DMS 273 (cell line): Measurements from ENCODE around the gene CLCN7.

Source experiments
- DNase-seq: peaks from one replicate; lab custom pipeline; 2025; ENCODE audit not compliant: unreplicated experiment; lab: John Stamatoyannopoulos, UW

CLCN7 gene

DNA sequence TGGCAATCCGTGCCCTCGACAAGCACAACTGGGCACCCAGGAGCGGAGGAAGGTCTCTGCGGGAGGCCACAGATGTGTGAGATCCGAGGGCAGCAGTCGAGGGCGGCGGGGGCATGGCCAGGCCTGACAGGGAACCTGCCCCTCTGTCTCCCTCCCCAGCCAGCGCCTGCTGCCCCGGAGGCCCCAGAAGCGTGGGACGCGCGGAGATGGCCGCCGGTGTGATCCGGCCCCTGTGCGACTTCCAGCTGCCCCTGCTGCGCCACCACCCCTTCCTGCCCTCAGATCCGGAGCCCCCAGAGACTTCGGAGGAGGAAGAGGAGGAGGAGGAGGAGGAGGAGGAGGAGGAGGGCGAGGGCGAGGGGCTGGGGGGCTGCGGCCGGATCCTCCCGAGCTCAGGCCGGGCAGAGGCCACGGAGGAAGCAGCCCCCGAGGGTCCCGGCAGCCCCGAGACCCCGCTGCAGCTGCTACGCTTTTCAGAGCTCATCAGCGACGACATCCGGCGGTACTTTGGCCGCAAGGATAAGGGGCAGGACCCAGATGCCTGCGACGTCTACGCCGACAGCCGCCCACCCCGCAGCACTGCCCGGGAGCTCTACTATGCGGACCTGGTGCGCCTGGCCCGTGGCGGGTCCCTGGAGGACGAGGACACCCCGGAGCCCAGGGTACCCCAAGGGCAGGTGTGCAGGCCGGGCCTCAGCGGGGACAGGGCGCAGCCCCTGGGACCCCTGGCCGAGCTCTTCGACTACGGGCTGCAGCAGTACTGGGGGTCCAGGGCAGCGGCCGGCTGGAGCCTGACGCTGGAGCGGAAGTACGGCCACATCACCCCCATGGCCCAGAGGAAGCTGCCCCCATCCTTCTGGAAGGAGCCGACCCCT lies 42.2 kb downstream of the CLCN7 start:
- no peak for DNase-seq

DNA sequence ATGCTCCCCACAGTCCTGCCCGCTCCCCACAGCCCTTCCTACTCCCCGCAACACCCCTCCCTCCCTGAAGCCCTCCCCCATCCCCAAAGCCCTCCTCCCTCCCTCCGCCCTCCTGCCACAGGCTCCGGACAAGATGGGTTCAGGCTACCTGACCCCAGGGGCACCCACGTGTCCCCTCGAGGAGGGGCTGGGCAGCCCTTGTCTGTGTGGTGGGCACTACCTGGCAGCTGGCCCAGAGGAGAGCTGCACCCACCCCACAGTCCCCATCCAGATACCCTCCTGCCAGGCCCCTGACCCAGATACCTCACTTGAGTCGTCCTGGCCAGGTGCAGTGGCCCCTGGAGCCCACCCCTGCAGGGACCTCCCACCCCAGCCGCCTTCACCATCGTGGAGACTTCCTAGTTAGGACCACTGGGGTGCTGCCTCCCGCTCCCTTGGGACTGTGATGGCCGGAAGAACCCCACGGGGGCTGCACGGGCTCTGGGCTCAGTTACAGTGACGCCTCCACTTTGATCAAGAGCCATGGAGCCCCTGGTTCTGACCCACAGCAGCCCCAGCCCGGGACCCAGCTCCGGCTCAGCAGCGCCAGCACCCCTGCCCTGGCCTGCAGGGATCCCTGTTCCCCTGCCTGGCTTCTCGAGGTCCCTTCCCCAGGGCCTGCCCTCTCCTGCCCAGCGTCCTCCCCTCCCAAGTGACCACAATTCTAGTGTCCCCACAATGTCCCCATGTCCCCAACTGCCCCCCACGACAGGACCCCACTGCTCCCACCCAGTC lies 43.1 kb downstream of the CLCN7 start:
- no peak for DNase-seq

DNA sequence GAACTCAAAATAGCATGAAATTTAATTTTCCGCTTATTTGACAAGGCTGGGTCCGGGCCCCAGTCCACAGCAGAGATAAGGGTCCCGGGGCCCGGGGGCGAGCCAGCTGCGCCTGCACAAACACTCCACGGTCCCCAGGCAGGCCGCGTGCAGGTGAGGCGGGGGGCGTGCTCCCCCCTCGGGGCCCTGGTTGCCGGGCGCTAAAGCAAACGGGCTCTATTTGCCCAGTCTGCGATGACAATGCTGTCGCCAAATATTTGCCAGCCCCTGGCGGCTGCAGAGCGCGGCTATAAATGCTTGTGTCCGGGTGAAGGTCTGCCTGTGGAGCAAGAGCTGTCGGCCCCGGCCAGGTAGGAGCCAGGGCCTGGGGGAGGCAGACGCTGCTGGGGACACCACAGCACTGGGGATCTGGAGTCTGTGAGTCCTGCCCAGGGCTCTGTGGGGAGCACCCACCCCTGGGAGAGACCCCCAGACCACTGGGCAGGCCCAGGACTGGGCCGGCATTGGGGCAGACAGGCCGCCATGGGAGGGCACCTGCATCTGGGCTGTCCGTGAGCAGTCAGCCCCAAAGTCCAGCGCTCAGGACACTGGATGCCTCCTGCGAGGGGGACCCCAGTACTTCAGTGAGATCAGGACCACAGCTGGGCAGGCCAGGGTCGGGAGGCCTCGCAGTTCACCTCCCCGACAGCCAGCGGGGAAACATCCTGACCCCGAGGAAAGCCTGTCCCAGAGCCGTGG lies 43.9 kb downstream of the CLCN7 start, which contains the start of gene PERCC1:
PERCC1 (plus strand) TSS at position 320 of the 738 bp plus-strand sequence. CDS start 1,516 bp downstream, outside the sequence.
- peak; percentile 41 for DNase-seq

DNA sequence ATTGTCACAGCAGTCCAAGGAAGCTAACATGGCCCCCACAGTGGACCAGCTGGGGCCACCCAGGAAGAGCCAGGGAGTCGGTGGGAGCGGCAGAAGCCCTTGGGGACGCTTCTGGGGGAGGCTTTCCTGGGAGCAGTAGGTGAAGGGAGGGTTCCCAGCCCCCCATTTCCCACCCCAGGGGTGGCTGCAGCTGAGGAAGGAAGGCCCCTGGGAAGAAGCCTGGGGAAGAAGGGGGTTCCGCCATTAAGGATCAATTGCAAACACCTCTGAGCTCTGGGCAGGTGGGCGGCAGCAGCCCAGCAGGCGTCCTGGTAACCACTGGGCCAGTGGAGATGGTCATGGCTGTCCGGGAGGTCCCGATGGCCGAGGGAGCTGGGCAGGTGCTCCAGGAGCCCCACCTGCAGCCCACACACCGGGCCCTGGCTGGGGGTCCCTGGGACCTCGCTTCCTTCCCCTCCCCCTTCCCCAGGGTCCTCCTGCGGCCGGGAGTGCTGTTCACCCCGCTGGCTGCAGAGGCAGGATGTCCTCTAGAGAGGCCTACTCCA lies 44.5 kb downstream of the CLCN7 start:
- no peak for DNase-seq

DNA sequence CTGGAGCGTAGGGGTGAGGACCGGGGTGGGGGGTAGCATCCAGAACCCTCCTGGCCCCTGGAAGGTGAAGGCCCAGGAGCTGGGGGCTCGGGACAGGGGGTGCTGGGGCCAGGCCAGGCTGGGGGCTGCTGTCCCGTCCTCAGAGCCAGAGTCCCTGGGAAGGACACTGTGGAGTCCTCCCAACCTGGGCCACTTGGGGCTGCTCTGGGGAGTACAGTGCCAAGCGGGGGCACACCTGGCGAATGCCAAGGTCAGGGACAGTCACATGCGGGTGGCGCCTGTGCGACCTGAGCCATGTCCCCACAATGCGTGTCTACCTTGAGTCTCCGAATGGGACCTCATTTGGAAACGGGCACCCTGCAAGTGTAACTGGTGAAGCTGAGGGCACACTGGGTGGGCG lies 45.2 kb downstream of the CLCN7 start:
- no peak for DNase-seq

DNA sequence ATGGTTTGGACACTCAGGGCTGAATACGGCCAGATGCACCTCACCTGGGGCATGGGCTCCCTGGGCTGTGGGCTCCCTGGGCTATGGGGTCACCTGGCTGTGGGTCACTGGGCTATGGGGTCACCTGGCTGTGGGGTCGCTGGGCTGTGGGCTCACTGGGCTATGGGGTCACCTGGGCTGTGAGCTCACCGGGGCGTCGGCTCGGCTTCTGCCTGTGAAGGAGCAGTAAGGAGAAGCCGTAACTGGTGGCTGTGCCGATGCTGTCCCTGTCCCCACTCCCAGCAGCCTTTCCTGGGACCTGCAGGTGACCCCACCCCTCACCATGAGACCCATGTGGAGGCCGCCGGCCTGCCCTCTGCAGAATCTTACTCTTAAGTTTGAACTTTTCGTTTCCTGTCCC lies 45.8 kb downstream of the CLCN7 start:
- no peak for DNase-seq

DNA sequence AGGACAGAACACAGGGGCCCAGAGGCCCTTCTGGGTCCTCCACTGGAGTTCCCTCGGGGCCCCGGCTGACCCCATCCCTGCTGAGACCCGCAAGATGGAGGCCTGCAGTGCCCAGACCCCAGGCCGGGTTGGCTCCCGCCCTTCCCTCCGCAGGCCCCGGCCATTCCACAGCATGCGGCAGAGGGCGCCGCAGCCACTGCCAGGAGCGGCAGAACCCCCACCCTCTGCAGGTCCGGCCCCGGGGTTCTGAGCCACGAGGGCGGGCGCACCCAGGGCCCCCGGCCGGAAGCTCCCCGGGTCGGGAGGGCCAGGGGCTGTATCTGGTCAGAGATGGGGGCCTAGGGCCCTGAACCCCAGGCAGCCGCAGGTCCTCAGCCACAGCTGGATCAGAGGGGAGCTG lies 46.3 kb downstream of the CLCN7 start:
- peak; percentile 42 for DNase-seq

DNA sequence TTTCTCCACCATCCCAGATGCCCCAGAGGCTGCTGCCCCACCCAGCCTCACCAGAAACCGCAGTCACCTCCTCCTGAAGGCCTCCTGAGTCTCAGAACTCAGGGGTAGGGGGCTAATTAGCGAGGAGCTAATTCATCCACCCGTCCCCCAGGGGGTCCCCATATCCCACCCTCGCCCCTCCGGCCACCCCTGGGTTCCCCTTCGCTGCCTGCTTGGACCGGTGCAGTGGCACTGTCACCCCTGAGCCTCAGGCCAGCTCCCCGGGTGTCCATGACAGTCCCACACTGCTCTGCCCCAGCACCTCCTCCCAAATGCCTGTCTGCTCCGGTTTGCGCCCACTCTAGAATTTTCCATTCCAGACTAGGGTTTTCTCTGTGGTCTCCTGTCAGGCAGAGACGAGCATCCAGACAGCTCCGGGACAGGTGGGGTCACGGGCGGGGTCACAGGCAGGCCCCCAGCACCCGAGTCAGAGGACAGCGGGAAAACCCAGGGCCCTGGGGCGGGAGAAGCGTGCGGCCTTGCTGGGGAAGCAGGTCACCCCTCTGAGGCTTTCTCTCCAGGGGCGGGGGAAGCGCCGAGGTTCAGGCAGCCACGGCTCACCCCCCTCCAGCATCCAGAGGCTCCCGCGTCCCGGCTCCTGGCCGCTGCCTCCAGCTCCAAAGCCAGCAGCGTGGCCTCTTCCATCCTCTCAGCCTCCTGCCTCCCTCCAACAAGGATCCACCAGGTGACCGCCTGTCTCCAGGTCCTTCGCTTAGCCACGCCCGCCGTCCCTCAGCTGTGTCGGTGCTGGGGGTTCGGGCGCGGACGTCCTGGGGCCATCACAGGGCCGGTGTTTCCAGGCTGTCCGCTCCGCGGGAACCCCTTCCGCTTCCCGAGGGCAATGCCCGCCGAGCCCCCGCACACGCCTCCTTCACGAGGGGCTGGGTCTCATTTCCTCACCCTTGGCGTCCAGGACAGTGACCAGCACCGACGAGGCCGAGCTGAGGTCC lies 47.1 kb downstream of the CLCN7 start:
- DNase-seq, result no peak

DNA sequence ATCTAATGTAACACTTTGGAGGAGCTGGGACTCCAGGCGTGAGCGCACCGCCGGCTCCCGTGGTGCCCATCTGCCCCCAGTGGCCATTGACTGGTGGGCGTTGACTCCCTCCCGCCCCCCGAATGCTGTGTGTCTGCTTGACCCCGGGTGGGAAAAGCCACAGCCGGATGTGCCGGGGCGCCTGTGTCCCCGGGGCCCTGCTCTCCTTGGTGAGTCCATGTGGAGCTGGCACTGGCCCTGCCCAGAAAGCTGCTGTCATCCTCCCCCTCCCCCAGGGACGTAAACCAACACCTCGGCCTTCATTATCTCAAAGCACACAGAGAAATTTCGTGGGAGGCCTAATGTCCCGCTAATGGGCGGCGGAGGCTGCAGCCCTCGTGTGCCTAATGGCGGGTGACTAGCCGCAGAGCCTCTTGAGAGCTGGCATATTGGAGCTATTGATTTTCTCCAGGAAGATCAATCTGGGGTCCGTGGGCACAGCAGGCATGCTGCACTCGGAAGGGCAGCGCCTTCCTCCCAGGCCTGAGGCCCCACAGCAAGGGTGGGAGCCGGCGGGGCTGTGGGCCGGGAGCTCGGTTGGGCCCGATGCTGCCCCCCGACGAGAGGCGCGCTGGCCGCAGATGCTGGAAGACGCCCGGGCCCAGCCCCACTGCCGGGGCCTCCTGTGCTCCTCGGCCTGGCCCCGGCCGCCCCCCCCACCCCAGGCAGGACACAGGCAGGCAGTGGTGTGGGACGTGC lies 47.9 kb downstream of the CLCN7 start:
- DNase-seq, result peak; percentile 43

DNA sequence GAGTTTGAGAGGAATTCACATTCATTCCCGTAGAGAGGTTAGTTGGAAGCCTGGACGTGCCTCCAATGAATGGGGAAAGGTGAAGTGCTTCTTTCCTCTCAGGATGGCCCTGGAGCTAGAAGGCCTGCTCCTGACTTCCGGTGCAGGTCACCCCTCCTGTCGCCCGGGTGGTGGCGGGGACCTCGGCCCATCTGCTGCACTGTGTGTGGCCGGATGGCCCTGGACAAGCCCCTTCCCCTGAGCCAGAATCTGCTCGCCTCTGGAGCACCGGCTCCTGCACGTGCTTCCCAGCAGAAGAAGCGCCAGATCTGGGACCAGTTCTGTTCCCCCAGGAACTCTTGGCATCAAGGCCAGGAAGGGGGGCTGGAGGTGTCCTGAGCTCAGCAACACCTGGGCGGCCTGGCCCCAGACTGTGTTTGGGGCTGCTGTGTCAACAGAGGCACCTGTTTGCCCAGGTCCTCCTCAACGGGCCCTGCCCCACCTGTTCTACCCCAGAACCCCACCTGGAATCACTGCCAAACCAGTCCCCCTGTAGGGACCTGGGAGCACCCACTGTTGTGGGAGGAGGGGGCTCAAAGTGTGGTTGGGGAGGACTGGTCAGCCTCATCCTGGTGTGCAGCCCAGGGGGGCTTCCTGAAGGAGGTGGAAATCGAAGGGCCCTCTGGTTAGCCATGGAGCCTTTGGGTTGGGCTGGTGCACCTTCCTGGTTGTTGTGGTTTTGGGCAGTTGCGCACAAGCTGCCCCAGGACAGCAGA lies 49.0 kb downstream of the CLCN7 start:
- DNase-seq, result no peak

DNA sequence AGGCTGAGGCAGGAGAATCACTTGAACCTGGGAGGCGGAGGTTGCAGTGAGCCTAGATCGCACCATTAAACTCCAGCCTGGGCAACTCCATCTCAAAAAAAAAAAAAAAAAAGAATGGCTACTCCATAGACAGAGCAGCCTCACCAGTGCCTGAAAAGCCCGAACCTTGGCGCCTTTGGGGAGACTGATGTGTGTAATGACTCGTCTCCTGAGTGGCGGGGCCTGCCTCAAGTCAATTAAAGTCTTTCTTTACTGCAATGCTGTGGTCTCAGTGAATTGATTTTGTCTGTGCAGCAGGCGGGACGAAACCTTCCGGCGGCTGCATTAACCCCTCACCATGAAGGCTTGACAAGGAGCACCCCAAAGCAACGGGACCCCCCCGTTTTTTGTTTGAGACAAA lies 50.8 kb downstream of the CLCN7 start:
- DNase-seq, result peak; percentile 39

DNA sequence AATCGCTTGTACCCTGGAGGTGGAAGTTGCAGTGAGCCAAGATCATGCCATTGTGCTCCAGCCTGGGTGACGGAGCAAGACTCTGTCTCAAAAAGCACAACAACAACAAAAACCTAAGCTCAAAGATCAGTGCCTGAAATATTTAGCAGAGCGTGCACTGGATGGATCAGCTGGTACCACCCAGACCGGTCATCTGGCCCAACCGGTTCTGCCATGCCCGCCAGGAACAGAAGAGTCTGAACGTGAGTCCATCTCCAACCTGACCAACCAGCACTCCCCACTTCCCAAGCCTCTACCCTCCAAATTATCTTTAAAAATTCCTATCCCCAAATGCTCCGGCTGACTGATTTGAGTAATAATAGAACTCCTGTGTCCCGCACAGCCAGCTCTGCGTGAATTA lies 52.8 kb downstream of the CLCN7 start:
- no peak for DNase-seq

DNA sequence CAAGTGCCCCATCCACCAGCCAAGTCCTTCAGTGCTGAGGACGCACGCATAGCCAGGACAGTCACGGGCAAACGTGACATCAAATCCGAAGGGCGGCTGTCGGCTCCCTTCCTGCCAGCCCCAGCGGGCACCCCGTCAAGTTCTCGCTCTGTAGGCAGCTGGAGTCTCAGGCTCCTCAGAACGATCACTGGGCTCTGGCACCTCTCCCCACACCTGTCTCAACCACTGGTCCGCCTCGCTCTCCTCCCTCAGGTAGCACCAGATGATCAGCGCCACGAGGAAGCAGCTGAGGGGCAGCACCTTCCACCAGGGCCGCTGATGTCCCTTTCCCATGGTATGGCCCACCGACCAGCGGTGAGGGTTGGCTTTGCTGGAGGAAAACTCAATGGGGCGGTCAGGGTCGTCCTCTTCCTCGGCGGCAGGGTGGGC lies 54.7 kb downstream of the CLCN7 start:
- no peak for DNase-seq

DNA sequence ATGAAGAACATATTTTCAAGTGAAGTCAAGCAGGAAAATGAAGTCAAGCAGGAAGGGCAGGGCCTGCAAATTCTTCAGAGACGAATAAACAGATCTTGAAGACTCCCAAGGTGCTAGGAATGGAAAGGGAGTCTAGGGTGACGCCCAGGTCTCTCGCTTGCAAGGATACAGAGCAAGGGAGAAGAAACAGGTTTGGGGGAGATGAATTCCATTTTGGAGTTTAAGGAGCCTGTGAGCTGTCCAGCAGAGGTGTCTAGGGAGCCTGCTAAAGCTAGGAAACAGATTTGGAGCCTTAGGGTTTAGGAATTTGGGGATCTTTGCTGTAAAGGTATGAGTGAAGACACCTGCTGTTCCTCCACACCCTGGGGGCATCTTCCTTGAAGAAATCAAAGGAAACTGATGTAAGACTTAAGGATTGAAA lies 58.3 kb downstream of the CLCN7 start:
- no peak for DNase-seq

DNA sequence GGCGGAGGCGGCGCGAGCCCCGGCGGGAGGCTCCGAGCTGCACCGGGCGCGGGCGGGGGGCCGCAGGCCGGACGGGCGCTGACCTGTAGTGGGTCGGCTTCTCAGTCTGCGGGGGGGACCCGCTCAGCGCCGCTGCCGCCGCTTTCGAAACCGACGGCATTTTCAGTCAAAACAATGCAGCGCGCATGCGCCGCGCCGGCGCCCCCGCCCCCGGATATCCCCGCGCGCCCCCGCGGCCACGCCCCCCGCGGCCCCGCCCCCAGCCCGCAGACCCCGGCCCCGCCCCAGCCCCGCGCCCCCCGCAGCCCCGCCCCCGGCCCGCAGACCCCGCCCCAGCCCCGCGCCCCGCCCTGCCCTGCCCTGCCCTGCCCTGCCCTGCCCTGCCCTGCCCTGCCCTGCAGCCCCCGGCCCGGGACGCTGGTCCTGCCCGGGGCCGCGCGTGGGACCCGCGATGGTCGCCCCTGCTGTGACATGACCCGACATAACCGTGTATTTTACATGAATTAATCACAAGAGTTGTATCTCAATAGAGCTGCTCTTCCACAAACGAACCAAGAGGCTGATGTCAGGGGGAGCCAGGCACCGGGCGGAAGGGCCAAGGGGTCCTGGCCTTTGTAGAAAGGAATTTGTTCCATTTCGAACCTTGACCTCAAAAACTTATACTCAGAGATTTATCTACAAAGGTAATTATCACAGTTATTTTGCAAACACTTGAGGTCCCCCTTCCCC lies 60.1 kb downstream of the CLCN7 start, which contains the start of gene UNKL:
UNKL (minus strand) TSS at position 173 of the 729 bp plus-strand sequence; CDS start at position 160, 13 bp downstream.
- peak; percentile 79 for DNase-seq

DNA sequence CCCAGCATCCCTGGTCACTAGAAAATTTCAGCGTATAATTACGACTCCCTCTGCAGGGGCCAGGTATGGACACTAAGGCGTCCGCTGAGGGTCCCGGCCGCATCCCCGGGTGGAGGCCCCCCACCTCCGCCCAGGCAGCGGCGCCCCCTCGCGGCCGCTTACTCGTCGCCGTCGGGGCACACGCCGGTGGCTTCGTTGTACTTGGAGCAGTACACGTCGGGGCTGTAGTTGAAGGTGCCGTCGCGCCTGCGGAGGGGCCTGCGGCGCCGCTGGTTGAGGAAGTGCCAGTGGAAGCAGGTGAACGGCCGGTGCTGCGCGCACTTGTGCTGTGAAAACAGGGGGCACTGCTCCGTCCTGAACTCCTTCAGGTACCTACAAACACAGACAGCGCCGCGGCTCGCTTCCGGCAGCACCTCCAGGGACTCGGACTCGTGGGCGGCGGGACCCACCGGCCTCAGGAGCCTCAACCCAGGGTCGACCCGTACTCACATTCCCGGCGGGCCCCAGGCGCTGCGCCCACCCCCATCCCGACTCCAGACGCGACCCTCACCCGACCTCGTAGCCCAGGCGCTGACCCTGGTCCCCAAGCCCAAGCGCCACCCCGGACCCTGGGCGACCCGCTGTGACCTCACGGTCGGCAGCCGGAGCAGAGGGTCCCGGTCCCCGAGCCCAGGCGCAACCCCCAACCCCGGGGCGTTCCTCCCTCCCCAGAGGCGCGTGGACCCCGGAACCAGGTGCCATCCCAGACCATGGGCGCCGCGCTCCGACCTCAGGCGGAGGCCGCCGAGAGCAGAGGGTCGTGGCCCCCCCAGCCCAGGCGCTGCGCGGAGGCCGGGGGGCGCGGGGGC lies 60.9 kb downstream of the CLCN7 start:
- DNase-seq, result peak; percentile 76

DNA sequence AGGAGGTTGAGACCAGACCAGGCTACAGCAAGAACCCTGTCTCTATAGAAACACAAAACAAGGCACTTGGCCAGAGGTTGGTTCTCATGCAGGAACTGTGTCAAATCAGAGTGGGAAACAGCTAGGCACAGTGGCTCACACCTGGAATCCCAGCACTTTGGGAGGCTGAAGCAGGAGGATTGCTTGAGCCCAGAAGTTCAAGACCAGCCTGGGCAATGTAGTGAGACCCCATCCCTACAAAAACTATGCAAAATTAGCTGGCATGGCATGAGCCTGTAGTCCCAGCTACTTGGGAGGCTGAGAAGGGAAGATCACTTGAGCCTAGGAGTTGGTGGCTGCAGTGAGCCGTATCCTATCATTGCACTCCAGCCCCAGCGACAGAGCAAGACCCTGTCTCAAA lies 62.0 kb downstream of the CLCN7 start:
- DNase-seq, result no peak
